ENCODE data around the gene CISD3.

The CISD3 gene

DNA sequence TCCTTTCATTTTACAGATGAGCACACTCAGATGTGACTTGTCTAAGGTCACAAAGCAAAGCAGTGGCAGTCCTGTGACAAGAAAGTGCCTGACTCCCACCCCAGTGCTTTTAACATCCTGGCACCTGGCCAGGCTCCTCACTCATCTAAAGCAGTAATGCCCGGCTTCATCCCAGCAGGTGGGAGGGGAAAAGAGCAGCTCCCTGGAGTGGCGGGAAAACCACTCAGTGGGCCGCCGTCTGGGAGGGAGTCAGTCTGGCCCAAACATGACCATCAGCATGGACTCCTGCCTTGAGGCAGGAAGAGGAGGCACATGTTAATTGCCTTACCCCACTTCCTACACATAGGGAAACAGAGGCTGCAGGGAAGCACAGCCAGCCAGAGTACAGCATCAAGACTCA, 15.4 kb downstream of the CISD3 start:
- DNase-seq = no peak

DNA sequence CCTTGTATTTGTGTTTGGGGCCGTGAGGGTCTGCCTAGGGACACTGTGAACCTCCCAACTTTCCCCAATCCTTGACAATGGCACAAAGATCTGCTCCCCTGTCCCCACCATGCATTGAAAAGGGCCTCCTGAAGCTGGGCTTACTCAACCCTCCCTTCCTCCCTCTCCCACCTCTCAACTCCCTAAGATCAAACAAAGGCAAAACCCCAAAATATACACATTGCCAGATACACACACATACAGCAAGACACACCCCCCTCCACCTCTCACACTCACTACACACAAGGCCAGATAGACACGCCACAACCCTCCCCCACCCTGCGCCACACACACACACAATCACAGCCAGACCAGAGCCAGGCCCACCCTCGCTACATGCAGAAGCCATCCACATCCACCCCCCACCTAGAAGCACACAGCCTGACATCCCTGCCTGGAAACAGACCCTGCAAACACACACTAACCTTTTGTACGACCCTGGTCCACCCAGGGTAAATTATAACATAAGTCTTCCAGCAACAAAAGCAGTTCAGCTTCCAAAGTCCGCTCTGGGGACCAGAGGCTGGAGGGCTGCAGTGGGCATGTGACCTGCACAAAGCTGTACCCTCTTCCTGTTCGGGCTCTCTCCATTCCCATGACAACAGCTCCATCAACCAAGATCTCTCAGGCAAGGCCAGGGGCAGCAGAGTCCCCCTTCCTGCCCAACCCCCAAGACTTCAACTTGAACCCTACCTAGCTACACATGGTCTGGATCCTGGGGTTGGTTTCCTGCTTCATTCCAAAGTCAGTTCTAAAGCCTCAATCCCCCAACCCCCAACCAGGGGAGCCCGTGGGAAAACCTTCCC, 16.1 kb downstream of the CISD3 start:
- DNase-seq = no peak

DNA sequence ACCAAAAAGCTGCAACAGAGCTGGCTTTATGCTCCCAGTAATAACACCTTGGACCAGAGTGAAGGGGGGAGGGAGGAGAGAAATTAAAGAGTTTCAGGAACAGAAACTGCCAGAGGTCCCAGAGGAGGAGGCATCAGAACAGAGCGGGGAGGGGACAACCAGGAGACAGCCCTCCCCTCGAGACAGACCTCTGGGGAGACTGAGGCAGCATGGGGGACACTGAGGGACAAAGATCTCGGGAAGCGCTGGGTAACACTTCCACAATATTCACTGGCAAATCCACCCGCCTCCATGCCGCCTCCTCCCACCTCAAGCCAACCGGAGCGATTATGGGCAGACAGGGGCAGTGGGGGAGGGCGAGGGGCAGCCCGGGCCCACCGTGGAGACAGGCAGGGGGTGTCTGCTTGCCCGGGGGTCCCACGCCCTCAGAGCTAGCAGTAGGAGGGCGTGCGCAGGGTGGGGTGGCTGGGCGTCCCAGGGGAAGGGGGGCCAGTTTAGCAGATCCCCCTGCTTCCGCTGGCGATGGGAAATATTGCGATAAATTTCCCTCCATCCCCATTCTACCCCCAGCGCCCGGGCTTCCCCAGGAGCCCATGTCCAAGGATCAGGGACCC, 16.8 kb downstream of the CISD3 start:
- DNase-seq = no peak

DNA sequence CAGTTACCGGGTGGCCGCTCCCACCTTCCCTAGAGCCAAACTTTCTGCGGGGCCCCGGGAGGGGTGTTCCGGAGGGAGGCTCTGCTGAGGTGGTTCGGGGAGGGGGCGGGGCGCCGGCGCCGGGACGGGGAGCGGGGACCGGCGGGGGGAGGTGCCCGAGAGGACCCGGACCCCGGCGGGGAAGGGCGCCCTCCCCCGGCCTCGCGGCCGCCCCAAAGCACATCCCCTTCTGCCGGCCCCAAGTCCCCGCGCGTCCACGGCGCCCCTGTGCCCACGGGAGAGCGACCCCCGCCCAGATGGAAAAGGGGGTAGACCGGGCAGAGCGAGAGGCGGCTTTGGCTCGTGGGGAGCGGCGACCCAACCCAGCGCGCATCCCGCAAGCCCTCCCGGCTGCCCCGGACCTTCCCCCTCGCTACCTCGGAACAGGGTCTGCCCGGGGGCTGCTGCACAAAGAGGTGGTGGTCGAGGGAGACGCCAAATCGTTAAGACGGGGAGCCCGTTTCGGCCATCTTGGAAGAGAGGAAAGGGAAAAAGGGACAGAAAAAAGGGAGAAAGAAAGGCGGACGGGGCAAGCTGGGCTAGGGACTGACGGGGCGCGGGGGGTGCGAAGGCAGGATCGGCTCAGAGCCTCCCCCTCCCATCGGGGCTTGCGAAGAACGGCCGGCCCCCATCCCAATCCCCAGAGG, 17.5 kb downstream of the CISD3 start:
- DNase-seq = no peak

DNA sequence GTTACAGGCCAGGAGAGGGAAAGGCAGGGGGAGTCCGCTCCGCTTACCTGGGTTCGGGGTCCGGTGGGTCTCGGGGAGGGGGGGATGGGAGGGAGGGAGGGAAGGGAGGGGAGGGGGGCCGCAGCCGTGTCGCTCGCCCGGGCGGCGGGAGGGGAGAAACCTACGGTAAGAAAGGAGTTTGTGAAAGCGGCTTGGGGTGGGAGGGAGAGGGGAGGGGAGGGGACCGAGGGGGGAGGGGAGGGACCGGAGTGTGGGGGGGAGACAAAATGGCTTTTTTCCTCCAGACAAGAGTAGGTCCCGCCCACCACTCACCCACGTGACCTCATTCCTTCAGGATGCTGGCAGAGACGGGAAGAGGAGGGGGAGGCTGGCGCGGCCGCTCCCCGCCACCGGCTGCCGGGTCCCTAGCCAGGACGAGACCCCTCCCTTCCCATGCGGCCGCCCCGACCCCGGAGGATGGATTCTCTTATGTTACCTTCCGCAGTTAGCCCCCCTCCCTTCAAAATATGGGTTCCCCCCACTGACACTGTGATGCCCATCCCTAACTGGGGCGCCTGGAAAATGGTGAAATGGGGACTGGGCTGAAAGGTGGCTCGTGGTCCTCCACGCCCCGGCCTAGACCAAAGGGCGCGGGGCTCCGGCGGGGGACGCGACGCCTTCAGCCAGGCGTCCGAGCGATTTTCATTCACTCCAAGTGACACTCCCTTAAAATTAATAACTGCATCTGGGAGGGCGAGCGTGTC, 18.2 kb downstream of the CISD3 start, which contains the start of gene PCGF2:
TSS of gene PCGF2 (minus strand) at position 188 of the 743 bp plus-strand sequence. CDS start 7,934 bp downstream, outside the sequence.
- DNase-seq = peak; percentile 92

DNA sequence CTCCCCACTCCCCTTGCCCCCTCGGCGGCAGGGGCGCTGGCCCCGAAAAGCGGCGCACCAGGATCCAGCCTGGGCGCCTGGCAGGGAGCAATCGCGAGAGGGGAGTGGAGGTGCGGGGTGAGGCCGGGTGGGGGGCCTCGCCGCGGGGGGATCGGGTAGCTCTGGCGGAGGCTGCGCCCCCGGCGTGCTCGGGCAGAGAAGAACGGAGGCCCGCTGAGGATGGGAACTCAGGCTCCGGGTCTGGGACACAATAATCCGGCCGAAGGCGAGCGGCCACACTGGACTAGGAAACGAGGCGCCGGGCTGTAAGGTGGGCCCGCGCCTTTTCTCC, 18.7 kb downstream of the CISD3 start:
- DNase-seq = no peak

DNA sequence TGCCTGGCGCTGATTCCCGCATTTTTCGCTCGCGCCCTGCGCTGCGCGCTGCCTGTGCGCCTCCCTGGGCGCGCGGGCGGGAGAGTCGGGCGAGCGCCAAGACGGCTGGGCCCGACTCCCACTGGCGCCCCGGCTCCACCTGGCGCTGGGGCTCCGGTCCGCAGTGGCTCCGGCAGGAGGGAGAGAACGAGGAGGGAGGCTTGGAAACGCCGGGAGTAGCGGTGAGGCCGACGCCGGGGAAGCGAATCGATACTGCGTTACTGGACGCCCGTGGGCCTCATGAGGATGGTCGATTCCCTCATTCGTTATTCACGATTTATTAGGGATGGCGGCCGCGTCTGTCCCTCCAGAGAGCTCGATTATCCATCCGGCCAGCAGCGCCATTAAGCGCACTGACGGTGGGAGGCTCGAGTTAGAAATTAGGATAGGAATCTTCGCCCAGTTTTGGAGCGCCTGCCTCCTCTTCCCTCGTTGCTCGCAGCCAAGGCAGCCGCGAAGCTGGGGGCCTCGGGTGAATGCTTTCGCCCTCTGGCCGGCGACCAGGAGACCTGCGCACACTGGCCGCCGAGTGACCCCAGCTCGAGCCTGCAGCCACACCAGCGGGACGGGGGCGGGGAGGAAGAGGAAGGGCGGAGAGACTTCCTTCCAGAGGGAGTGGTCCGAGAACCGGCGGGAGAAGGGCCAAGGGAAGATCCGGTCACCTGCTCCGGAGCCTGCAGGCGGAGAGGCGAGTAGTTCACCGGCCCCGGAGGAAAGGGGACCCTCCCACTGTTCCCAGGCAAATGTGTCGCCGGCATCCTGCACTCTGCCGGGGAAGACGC, 19.3 kb downstream of the CISD3 start:
- peak; percentile 36 for DNase-seq

DNA sequence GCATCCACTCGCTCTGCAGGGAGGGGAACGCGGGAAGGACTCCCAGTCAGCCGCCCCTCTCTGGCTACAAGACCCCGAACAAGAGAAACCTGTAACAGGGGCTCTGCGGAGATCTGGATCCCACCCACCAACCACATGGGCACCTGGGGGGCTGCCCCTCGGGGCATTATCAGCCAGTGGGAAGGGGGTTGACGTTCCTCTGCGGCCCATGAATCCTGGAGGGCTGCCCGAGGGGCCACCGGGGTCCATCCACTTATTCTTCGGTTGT, 19.8 kb downstream of the CISD3 start:
- no peak for DNase-seq

DNA sequence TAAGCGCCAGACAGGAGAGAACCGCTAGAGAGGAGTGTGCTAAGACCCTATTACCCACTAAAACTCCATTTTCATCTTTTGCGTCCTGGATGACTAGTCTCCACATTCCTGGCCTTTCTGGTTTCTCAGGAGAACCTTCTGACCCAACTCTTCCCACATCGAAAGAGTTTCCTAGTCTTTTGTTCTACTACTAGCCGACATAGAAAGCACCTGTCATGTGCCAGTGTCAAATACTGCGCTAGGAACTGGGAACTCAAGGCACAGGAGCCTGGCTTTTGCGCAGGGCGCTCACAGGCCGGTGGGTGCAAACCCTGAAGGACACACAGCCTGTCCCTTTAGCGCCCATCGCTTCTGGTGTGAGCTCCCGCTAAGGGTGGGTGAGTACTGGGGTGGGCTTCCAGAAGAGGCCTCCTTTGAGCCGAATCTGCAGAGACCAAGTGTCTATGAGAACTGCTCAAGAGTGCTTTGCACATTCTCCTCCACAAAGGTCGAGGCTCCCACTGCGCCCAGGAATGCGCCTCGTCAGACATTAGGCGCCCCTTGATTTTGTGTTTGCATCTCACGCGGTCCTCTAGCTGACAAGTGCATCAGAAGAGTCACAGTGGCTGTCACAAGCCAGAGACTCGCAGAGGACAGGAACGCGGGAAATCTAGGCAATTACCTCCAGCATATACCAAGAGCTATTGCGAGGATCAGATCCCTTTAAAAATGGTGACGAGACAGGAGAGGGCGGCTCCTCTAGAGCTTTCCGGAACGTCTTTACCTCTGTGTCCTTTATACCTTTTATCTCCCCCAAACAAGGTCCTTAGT, 20.4 kb downstream of the CISD3 start:
- no peak for DNase-seq

DNA sequence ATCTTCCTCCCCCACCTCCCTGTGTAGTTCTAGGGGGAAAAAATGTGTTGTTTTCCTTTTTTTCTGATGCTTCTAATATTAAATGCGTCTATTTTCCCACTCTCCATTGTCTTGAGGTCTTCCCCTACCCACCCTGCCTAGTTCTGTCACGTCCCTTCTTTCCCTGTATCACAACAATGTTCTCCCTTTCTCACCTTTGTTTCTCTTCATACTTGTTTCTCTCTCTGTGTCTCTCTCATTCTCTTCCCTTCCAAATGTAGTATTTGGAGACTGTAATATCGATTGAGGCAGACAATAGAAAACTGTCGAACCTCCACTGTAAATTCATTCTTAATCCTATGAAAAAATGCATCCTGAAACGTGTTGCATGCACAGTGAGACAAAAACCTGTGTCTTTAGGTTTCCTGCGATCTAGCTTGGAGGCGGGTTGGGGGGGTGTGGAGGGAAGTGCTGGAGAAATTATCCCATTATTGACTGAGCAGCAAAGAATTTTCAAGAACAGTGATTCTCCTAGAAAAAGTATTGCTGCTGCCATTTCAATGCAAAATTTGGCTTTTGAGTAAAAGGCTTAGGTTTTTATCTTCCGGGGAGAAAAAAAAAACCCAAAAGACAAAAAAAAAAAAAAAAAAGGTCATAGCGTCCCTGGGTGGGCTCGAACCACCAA, 21.1 kb downstream of the CISD3 start:
- DNase-seq = no peak

DNA sequence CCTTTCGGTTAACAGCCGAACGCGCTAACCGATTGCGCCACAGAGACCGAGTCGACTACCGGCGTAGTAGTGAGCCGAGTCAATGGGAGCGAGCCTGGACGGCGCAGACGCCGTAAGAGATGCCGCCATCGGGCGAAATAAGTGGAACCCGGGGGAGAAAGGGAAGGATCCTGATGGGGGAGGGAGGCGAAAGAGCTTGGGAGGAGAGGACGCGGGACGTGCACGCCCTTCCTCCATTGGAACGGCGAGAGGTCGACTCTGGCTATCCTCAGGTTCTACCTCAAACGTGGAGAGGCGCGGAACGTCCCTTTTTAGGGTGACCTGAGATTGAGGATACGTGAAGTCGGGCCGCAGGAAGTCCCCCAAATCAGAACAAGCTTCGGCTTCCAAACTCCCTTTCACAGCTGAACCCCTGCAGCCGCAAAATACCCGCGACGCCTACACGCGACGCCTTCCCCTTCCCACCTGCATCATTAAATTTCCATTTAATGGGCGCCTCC, 21.7 kb downstream of the CISD3 start:
- peak; percentile 89 for DNase-seq

DNA sequence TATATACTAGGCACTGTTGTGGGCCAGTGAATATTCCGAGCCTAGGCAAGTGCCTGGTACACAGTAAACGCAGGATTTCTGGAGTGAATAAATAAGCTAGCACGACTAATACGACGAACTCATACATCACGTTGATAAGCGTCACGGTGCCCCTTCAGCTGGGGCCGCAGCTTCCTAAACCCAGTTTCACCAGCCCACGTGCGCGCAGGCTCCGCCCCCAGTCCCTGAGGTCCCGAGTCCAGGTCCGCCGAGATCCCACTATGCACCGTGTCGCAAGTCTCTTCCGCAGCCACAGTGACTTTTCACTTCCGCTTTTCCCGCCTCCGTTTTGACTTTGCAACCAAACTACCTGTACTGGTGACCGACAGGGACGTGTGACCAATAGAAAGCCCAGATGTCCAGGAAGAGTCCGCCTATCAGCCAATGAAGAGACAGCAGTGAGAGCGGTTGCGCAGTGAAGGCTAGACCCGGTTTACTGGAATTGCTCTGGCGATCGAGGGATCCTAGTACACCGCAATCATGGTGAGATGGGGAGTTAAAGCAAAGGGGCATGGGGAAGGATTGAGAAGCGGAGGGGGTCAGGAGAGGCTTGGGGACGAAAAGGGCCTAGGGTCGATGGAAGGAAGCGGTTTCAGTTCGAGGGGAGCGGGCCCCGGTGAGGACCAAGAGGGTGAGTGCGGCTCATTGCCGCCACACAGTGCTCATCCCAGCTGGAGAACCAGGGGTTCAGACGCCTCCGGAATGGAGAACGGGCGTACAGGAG, 22.3 kb downstream of the CISD3 start, which contains the start of gene PSMB3:
TSS of gene PSMB3 (plus strand) at position 434 of the 763 bp plus-strand sequence. CDS start at position 520, 86 bp downstream.
- DNase-seq = peak; percentile 99

DNA sequence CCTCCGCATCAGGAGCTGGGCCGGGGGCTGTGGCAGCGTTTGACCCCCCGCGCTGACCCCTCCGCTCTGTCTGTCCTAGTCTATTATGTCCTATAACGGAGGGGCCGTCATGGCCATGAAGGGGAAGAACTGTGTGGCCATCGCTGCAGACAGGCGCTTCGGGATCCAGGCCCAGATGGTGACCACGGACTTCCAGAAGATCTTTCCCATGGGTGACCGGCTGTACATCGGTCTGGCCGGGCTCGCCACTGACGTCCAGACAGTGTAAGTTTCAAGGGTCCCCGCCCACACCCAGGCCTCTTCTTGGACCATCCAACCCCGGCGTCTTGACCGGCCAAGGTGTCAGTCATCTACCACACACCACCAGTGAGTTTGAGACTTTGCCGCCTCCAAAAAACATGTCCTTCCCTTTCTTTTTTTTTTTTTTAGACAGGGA, 22.9 kb downstream of the CISD3 start:
- DNase-seq = no peak

DNA sequence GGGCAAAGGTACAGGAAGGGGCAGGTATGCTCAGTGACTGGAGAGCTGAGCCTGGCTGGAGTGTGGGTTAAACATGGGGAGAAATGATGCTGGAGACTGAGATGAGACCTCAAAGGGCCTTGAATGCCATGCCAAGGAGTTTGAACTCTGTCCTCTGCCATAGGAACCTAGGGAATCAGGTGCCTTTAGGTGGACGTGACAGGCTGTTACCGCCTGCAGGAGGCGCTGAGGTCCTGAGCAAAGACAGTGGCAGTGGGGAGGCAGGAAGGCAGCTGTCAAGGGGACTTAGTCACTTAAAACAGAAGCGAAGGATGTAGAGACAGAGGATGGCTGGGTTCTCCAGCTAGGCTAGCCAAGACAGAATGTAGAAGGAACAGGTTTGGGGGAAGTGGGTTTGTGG, 31.5 kb downstream of the CISD3 start:
- DNase-seq = no peak

DNA sequence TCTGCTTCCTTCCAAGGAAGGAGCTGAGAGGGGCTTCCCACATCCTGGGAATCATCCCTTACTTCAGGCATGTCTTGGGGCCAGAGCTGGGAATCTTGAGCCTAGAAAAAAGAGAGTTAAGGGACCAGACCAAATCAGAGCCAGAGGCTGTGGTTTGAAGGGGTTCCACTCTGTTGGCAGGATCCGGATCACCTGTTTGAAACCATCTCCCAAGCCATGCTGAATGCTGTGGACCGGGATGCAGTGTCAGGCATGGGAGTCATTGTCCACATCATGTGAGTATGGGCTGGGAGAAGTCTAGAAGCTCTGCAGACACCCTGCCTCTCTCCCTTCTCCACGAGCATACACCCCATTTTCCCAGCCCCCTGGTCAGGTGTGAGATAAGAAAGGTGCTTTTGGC, 32.1 kb downstream of the CISD3 start:
- DNase-seq = no peak

DNA sequence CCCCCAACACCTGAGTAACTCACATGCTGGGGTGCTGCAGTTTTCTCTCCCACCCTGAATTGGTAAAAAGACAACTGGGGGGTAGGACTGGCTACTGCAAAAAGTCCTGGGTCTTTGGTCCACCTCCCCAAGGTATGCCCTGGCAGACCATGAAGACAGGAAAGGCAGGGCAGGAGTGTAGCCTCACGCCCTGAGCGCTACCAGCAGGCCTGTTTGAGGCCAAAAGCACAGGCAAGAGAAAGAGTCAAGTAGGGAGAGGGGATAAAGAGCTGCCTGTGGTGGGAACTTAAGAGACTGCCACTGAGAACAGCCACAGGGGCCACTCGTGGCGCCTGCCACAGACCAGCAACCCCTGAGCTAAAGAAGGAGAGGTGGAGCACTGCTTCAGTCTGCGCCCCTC, 36.2 kb downstream of the CISD3 start:
- no peak for DNase-seq

DNA sequence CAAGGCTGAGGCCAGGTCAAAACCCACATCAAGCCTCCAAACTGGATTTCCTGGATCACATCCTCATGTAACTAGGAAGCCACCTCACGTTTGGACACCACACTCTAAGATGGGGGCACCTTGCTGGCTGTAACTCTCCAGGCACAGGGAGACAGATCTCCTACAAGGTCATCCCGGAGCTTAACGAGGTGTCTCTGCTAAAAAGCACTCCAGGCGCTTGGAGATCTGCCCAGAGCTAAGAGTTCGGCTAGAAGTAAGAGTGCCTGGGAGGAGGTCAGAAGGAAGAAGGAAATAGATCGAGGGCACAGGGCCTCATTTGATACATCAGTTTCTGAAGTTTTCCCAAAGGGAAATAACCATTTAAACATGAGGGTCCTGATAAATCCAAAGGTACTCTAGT, 38.3 kb downstream of the CISD3 start:
- no peak for DNase-seq

DNA sequence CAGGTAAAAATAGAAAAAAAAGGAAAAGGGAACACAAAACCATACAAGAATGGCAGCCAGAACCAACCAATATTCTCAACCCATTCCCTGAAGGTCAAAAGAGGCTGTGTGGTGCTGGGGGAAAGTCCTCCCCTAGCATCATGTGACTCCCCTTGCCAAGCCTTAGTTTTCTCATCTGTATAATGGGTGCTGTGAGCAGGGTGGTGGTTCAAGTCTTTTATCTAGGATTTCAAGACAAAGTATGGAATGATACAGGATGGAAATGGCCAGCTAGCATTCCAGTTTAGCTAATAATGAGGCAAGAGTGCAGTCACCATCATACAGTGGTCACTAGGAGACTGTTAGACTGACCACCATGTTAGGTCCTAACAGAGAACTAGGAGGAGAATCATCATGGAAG, 43.1 kb downstream of the CISD3 start:
- no peak for DNase-seq

DNA sequence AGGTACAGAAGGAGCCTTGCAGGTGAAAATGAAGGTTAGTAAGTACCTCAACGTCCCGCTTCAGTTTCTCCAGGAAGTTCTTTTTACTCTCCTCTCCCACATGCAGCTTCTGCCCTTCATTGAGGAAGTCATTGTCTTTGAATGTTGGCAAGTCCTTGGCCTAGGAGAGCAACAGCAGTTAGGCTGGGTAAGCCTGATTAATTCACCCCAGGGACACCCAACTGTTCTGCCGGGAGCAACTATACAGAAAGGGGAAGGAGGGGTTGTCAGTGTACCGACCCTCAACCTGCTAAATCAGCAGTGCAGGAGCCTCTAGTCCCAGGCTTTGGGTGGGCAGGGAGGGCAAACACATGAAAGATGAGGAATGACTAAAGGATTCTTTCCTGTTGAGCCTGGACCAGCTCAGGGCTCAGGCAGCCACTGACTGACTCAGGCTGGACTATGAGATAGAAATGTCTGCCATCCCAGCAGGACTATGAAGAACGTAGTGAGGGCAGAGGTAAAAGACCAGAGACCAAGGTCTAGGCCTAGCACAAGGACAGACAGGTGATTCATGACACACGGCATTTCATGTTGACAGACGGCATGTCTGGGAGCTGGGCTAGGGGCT, 47.6 kb downstream of the CISD3 start:
- no peak for DNase-seq

All from fibroblast of skin of abdomen (primary cell).